ENCODE data around the gene AK5. TPM values are rescaled to one million over a fixed set of nuclear protein-coding genes. Genes with fewer than 3 reads are reported as not detected.

Gene AK5
- total and polyA plus RNA-seq, 2 donors (not counting 1 experiment from before 2014, with no cell fraction given) = 0.18 TPM; not detected in 1

DNA sequence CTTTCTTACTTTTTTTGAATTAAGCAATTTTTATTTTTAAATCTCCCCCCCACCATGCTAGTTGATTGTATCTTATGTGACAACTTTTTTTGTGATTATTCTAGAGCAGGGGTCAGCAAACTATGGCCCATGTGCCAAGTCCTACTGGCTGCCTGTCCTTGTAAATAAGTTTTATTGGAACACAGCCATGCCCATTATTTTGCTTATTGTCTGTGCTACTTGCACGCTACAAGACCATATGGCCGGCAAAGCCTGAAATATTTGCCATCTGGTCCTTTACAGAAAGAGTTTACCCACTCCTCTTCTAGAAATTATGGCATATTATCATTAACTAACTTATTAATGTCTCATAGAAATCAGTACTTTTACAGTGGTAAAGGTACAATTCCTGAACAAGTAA lies 51.7 kb downstream of the AK5 start:
- Mint-ChIP-seq H3K27ac (no peak overlapping the region), H3K4me1 (no peaks in the 10 kb centered on the region), H3K27me3 (peaks cover 6% of the 10 kb centered on the region), H3K9me3 (ENCODE audit: insufficient read depth) (no peaks in the 10 kb centered on the region), H3K4me3 (no peak overlapping the region)
- no peak for DNase-seq
- ChIA-PET CTCF (no interaction called here), POLR2A (no interaction called here)
- no peak overlapping the region for H3K4me3 ChIP-seq (ENCODE audit: control extremely low read depth in 1 of 5, extremely low read depth in 1 of 5, insufficient read depth in 1 of 5, low read depth in 2 of 5, low read length in 4 of 5)
- H3K27ac ChIP-seq (ENCODE audit: low read length in 2 of 2) = no peak overlapping the region
- H2AFZ ChIP-seq (ENCODE audit: insufficient read depth, low read depth, low read length, poor library complexity, severe bottlenecking) = no peak overlapping the region
- H3K4me2 ChIP-seq (replicated peaks; ENCODE audit: low read depth, low read length, poor library complexity, severe bottlenecking) = no peak overlapping the region
- H3K79me2 ChIP-seq (ENCODE audit: control insufficient read depth, insufficient read depth, low read length) = no peaks in the 10 kb centered on the region
- H3K4me1 ChIP-seq (ENCODE audit: control insufficient read depth in 2 of 2, insufficient read depth in 2 of 2, low read length in 2 of 2) = no peaks in the 10 kb centered on the region
- no peaks in the 10 kb centered on the region for H4K20me1 ChIP-seq (ENCODE audit: control insufficient read depth, insufficient read depth, low read length, poor library complexity, severe bottlenecking)
- TF ChIP-seq CTCF (IDR thresholded peaks at IDR 0.05) (no peak), EZH2 (IDR thresholded peaks at IDR 0.05; ENCODE audit: borderline replicate concordance, insufficient read depth, low read depth, low read length, poor library complexity, severe bottlenecking) (no peak)
- no CpG with 5 or more reads among the region's 2 CpGs for WGBS (ENCODE audit: insufficient coverage)
- intact Hi-C loops (cut with micrococcal nuclease) = no loop called here
- H3K36me3 ChIP-seq (replicated peaks in 1 of 2; ENCODE audit: control extremely low read depth in 1 of 2, control insufficient read depth in 1 of 2, extremely low read depth in 1 of 2, insufficient read depth in 2 of 2, low read length in 1 of 2) = no peaks in the 10 kb centered on the region
- no peaks in the 10 kb centered on the region for H3K27me3 ChIP-seq (replicated peaks in 1 of 4; ENCODE audit: control extremely low read depth in 1 of 4, control insufficient read depth in 3 of 4, insufficient read depth in 4 of 4, low read length in 3 of 4)
- no peak overlapping the region for H3K9ac ChIP-seq (ENCODE audit: low read length)
- ATAC-seq (ENCODE audit: low read depth) = no peak
- H3K9me3 ChIP-seq (ENCODE audit: control extremely low read depth in 1 of 3, control insufficient read depth in 2 of 3, insufficient read depth in 1 of 3, low read length in 2 of 3) = no peaks in the 10 kb centered on the region

DNA sequence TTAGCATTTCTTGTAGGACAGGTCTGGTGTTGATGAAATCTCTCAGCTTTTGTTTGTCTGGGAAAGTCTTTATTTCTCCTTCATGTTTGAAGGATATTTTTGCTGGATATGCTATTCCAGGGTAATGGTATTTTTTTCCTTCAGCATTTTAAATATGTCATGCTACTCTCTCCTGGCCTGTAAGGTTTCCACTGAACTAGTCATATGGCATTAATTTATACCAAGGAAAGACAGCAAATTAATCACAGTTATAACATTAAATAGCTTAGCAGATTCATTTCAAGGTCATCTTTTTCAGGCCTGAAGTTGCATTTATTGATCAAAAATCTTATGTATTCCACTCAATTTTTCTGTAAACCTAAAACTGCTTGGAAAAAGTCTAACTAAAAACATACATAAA lies 54.9 kb downstream of the AK5 start:
- Histone ChIP-seq H4K20me1 (ENCODE audit: control insufficient read depth, insufficient read depth, low read length, poor library complexity, severe bottlenecking) (no peaks in the 10 kb centered on the region), H3K9ac (ENCODE audit: low read length) (no peak overlapping the region), H2AFZ (ENCODE audit: insufficient read depth, low read depth, low read length, poor library complexity, severe bottlenecking) (no peak overlapping the region), H3K36me3 (replicated peaks in 1 of 2; ENCODE audit: control extremely low read depth in 1 of 2, control insufficient read depth in 1 of 2, extremely low read depth in 1 of 2, insufficient read depth in 2 of 2, low read length in 1 of 2) (no peaks in the 10 kb centered on the region), H3K4me1 (ENCODE audit: control insufficient read depth in 2 of 2, insufficient read depth in 2 of 2, low read length in 2 of 2) (no peaks in the 10 kb centered on the region), H3K4me3 (ENCODE audit: control extremely low read depth in 1 of 5, extremely low read depth in 1 of 5, insufficient read depth in 1 of 5, low read depth in 2 of 5, low read length in 4 of 5) (no peak overlapping the region), H3K4me2 (replicated peaks; ENCODE audit: low read depth, low read length, poor library complexity, severe bottlenecking) (no peak overlapping the region), H3K79me2 (ENCODE audit: control insufficient read depth, insufficient read depth, low read length) (no peaks in the 10 kb centered on the region), H3K27ac (ENCODE audit: low read length in 2 of 2) (no peak overlapping the region), H3K27me3 (replicated peaks in 1 of 4; ENCODE audit: control extremely low read depth in 1 of 4, control insufficient read depth in 3 of 4, insufficient read depth in 4 of 4, low read length in 3 of 4) (no peaks in the 10 kb centered on the region), H3K9me3 (ENCODE audit: control extremely low read depth in 1 of 3, control insufficient read depth in 2 of 3, insufficient read depth in 1 of 3, low read length in 2 of 3) (no peaks in the 10 kb centered on the region)
- intact Hi-C loops (cut with micrococcal nuclease) = no loop called here
- POLR2A ChIA-PET = no interaction called here
- Mint-ChIP-seq H3K4me3 (no peak overlapping the region), H3K9me3 (ENCODE audit: insufficient read depth) (no peaks in the 10 kb centered on the region), H3K27me3 (peaks cover 7% of the 10 kb centered on the region), H3K4me1 (no peaks in the 10 kb centered on the region), H3K27ac (no peak overlapping the region)
- CTCF ChIA-PET = no interaction called here
- TF ChIP-seq EZH2 (IDR thresholded peaks at IDR 0.05; ENCODE audit: borderline replicate concordance, insufficient read depth, low read depth, low read length, poor library complexity, severe bottlenecking) (no peak), CTCF (IDR thresholded peaks at IDR 0.05) (no peak)
- ATAC-seq (ENCODE audit: low read depth) (no peak), DNase-seq (no peak)

Measured in B cell (primary cell).